SK-N-SH (cell line): Measurements from ENCODE around the gene SGCA. TPM values are rescaled to one million over a fixed set of nuclear protein-coding genes. Genes with fewer than 3 reads are reported as not detected.

Experiments
- CTCF ChIA-PET: fragments of 300-600, 350-600 bp; formaldehyde crosslinking; extraction: SDS; loops from one replicate; lab custom pipeline; 2021; lab: Yijun Ruan, JAX
- POLR2A ChIA-PET: fragments of 350-600 bp; sonication (Branson Sonifier 250); formaldehyde crosslinking; extraction: SDS; loops from one replicate; lab custom pipeline; 2020; ENCODE audit warnings: antibody characterized with exemption, inconsistent platforms; lab: Yijun Ruan, JAX
- DNase-seq: peaks from one replicate; pipeline ENCODE4 v3.0.0; 2012
- H2AFZ ChIP-seq: fragments of 200-600 bp; sonication (generic); 2 replicates; pipeline ENCODE4 v1.8.1; 2016; ENCODE audit warnings: antibody characterized with exemption, mild to moderate bottlenecking, low read depth
- H3F3A ChIP-seq: fragments of 200-600 bp; sonication (generic); replicated peaks from 2 replicates; pipeline ENCODE3; 2016; ENCODE audit warnings: antibody characterized with exemption, mild to moderate bottlenecking; ENCODE audit not compliant: insufficient read depth
- H3K27ac ChIP-seq, 2 experiments: fragments of 200-500 bp in 1 of 2; fragments of 200-600 bp in 1 of 2; sonication (Bioruptor generic) in 1 of 2; sonication (generic), shearing (Covaris generic) in 1 of 2; 2 replicates each; pipeline versions ENCODE4 v1.5.1 to v1.6.1; 2014 to 2016; ENCODE audit warnings: low read depth in 2 of 2, inconsistent platforms in 1 of 2, low read length in 1 of 2, mild to moderate bottlenecking in 1 of 2, mixed read lengths in 1 of 2
- H3K27me3 ChIP-seq: fragments of 200-600 bp; sonication (generic), shearing (Covaris generic); 2 replicates; pipeline ENCODE4 v1.6.1; 2016; ENCODE audit warnings: mixed run types; ENCODE audit not compliant: insufficient read depth
- H3K36me3 ChIP-seq, 2 experiments: fragments of 200-500 bp in 1 of 2; fragments of 200-600 bp in 1 of 2; sonication (Bioruptor generic) in 1 of 2; sonication (generic) in 1 of 2; replicated peaks in 1 of 2; 2 replicates each; pipeline versions ENCODE3 to v1.5.1; 2014 to 2016; ENCODE audit warnings: low read length in 1 of 2, mild to moderate bottlenecking in 1 of 2; ENCODE audit not compliant: insufficient read depth in 2 of 2, control insufficient read depth in 1 of 2
- H3K4me1 ChIP-seq, 2 experiments: fragments of 200-500 bp in 1 of 2; fragments of 200-600 bp in 1 of 2; sonication (Bioruptor generic) in 1 of 2; sonication (generic), shearing (Covaris generic) in 1 of 2; 2 replicates each; pipeline versions ENCODE4 v1.5.1 to v1.6.1; 2014 to 2016; ENCODE audit warnings: low read depth in 1 of 2, low read length in 1 of 2, mixed run types in 1 of 2; ENCODE audit not compliant: insufficient read depth in 2 of 2, control insufficient read depth in 1 of 2
- H3K4me2 ChIP-seq: fragments of 200-600 bp; sonication (generic), shearing (Covaris generic); 2 replicates; pipeline ENCODE4 v1.6.1; 2017; ENCODE audit warnings: mixed run types
- H3K4me3 ChIP-seq, 2 experiments: fragments of 200-500 bp in 1 of 2; fragments of 200-600 bp in 1 of 2; sonication (Bioruptor generic) in 1 of 2; sonication (generic), shearing (Covaris generic) in 1 of 2; 2 replicates each; pipeline versions ENCODE4 v1.5.1 to v1.8.1; 2014 to 2016; ENCODE audit warnings: low read depth in 2 of 2, inconsistent platforms in 1 of 2, low read length in 1 of 2, mild to moderate bottlenecking in 1 of 2, mixed read lengths in 1 of 2, moderate library complexity in 1 of 2
- H3K79me2 ChIP-seq: fragments of 200-600 bp; sonication (generic); 2 replicates; pipeline ENCODE4 v1.8.1; 2017; ENCODE audit warnings: mild to moderate bottlenecking; ENCODE audit not compliant: insufficient read depth
- H3K9ac ChIP-seq: fragments of 200-600 bp; sonication (generic); 2 replicates; pipeline ENCODE4 v1.6.1; 2017; ENCODE audit warnings: mixed run types
- H3K9me2 ChIP-seq: fragments of 200-600 bp; sonication (generic); 2 replicates; pipeline ENCODE4 v1.6.1; 2017; ENCODE audit warnings: mixed run types
- H3K9me3 ChIP-seq: fragments of 200-600 bp; sonication (generic); 2 replicates; pipeline ENCODE4 v1.6.1; 2017; ENCODE audit warnings: mixed run types, mild to moderate bottlenecking, moderate library complexity
- H4K20me1 ChIP-seq: fragments of 200-600 bp; sonication (generic); 2 replicates; pipeline ENCODE4 v1.6.1; 2017; ENCODE audit warnings: mild to moderate bottlenecking, mixed run types; ENCODE audit not compliant: insufficient read depth
- CHD2 ChIP-seq: fragments of 150-350 bp; IDR thresholded peaks from 2 replicates; pipeline ENCODE4 v1.6.1; 2018; ENCODE audit warnings: low read length; ENCODE audit not compliant: partially characterized antibody
- CTCF ChIP-seq: fragments of 200-600 bp; sonication (generic); IDR thresholded peaks from 2 replicates; pipeline ENCODE4 v1.6.1; 2017; ENCODE audit warnings: antibody characterized with exemption, mild to moderate bottlenecking, moderate library complexity
- ELF1 ChIP-seq: IDR thresholded peaks from 2 replicates; pipeline ENCODE4 v1.4.0; 2012
- EP300 ChIP-seq, 2 experiments: IDR thresholded peaks; 2 replicates each; pipeline versions ENCODE4 v1.4.0 to v1.6.1; 2012; ENCODE audit warnings: borderline replicate concordance in 1 of 2, low read depth in 1 of 2, low read length in 1 of 2
- EZH2phosphoT487 ChIP-seq: fragments of 200-600 bp; sonication (generic); IDR thresholded peaks from 2 replicates; pipeline ENCODE4 v1.6.1; 2017; ENCODE audit warnings: low read depth, mixed run types, mild to moderate bottlenecking, antibody characterized with exemption, moderate library complexity, borderline replicate concordance
- FOSL2 ChIP-seq: IDR thresholded peaks from 2 replicates; pipeline ENCODE4 v1.4.0; 2012; ENCODE audit warnings: low read depth, mild to moderate bottlenecking, moderate library complexity, borderline replicate concordance
- FOXM1 ChIP-seq: IDR thresholded peaks from 2 replicates; pipeline ENCODE4 v1.4.0; 2012; ENCODE audit warnings: low read depth, mild to moderate bottlenecking
- GABPA ChIP-seq: IDR thresholded peaks from 2 replicates; pipeline ENCODE4 v1.4.0; 2012; ENCODE audit warnings: low read depth, mild to moderate bottlenecking
- GATA2 ChIP-seq: sonication (generic); formaldehyde crosslinking; IDR thresholded peaks from 2 replicates; pipeline ENCODE4 v1.5.0; 2020; ENCODE audit warnings: mild to moderate bottlenecking, missing genetic modification reagents
- MAX ChIP-seq: IDR thresholded peaks from 2 replicates; pipeline ENCODE4 v1.4.0; 2012; ENCODE audit warnings: low read depth
- RAD21 ChIP-seq: IDR thresholded peaks from 2 replicates; pipeline ENCODE4 v1.6.1; 2012; ENCODE audit warnings: mild to moderate bottlenecking, low read length
- RCOR1 ChIP-seq: fragments of 150-350 bp; IDR thresholded peaks from 2 replicates; pipeline ENCODE4 v1.6.1; 2017; ENCODE audit warnings: antibody characterized with exemption, low read length
- RFX5 ChIP-seq: IDR thresholded peaks from 2 replicates; pipeline ENCODE4 v1.6.1; 2012; ENCODE audit warnings: mild to moderate bottlenecking, improper control_type of control experiment, low read length
- RXRA ChIP-seq: IDR thresholded peaks from 2 replicates; pipeline ENCODE4 v1.4.0; 2012; ENCODE audit warnings: low read depth, mild to moderate bottlenecking, borderline replicate concordance
- SIN3A ChIP-seq: IDR thresholded peaks from 2 replicates; pipeline ENCODE4 v1.6.1; 2012; ENCODE audit warnings: low read depth, mild to moderate bottlenecking, low read length, moderate library complexity, borderline replicate concordance
- SMC3 ChIP-seq: IDR thresholded peaks from 2 replicates; pipeline ENCODE4 v1.6.1; 2012; ENCODE audit warnings: low read depth, low read length, improper control_type of control experiment
- TAF1 ChIP-seq: IDR thresholded peaks from 2 replicates; pipeline ENCODE4 v1.6.1; 2012; ENCODE audit warnings: low read depth, mild to moderate bottlenecking, low read length, moderate library complexity, borderline replicate concordance
- TCF12 ChIP-seq: IDR thresholded peaks from 2 replicates; pipeline ENCODE4 v1.4.0; 2012
- TEAD4 ChIP-seq: IDR thresholded peaks from 2 replicates; pipeline ENCODE4 v1.4.0; 2012; ENCODE audit warnings: mild to moderate bottlenecking, borderline replicate concordance; ENCODE audit not compliant: insufficient read depth
- WGBS: methylation state at CpG from one replicate; pipeline ENCODE4 v1.1.6; 2017; ENCODE audit warnings: low lambda C conversion rate; 5-methylcytosine and 5-hydroxymethylcytosine counted together
- polyA plus RNA-seq, 3 experiments: library from polyadenylated mRNA; depleted of rRNA; stranded (reverse); fragments of >200 nt; gene quantifications; 2 replicates each; pipeline ENCODE4 v1.2.3, GENCODE V29; 2012
- TF ChIP-seq, protein P1 (sequence below): IDR thresholded peaks from 2 replicates; pipeline ENCODE4; 2012
- TF ChIP-seq, protein P2 (sequence below): fragments of 150-350 bp; IDR thresholded peaks from 2 replicates; pipeline ENCODE4 v1.6.1; 2016; ENCODE audit warnings: mild to moderate bottlenecking, low read depth, low read length
- TF ChIP-seq, protein P3 (sequence below): IDR thresholded peaks from 2 replicates; pipeline ENCODE4 v1.6.1; 2012; ENCODE audit warnings: mild to moderate bottlenecking, low read depth, low read length, moderate library complexity

Gene SGCA
- polyA plus RNA-seq, 1 of the 3 experiments (the other 2 are of a cell fraction) = not detected

- TF ChIP-seq TAF1 = no peak
- no peak for TF ChIP-seq TCF12
These were observed 18.0 kb upstream of the SGCA start (continued) for GRCh38 chr17:50147841-50148225.

- no peak overlapping the region for H2AFZ ChIP-seq
- H3K9ac ChIP-seq = peak overlapping the region; percentile 92
- peak; percentile 76 for DNase-seq
- TF ChIP-seq RAD21 (0 out of 2 replicates have a peak, but pooled peaks have one; percentile 14), EZH2phosphoT487 (no peak), RFX5 (no peak), SIN3A (peak; percentile 76; the same call in 1 of the 2 replicates), TEAD4 (0 out of 2 replicates have a peak, but pooled peaks have one; percentile 9), TCF12 (no peak), SMC3 (no peak), CHD2 (no peak), FOSL2 (no peak; the same call in 1 of the 2 replicates), ELF1 (no peak), RXRA (no peak), RCOR1 (no peak), CTCF (peak; percentile 49), MAX (peak; percentile 47; the same call in 1 of the 2 replicates), FOXM1 (no peak), GABPA (no peak), GATA2 (CRISPR knock-in tag) (no peak), EP300 (IDR thresholded peaks at IDR 0.05; ENCODE audit: borderline replicate concordance in 1 of 2, low read depth in 1 of 2, low read length in 1 of 2) (no peak)
- TF ChIP-seq, protein P1, sequence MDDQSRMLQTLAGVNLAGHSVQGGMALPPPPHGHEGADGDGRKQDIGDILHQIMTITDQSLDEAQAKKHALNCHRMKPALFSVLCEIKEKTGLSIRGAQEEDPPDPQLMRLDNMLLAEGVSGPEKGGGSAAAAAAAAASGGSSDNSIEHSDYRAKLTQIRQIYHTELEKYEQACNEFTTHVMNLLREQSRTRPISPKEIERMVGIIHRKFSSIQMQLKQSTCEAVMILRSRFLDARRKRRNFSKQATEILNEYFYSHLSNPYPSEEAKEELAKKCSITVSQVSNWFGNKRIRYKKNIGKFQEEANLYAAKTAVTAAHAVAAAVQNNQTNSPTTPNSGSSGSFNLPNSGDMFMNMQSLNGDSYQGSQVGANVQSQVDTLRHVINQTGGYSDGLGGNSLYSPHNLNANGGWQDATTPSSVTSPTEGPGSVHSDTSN = no peak
- TF ChIP-seq, protein P2, sequence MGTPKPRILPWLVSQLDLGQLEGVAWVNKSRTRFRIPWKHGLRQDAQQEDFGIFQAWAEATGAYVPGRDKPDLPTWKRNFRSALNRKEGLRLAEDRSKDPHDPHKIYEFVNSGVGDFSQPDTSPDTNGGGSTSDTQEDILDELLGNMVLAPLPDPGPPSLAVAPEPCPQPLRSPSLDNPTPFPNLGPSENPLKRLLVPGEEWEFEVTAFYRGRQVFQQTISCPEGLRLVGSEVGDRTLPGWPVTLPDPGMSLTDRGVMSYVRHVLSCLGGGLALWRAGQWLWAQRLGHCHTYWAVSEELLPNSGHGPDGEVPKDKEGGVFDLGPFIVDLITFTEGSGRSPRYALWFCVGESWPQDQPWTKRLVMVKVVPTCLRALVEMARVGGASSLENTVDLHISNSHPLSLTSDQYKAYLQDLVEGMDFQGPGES = no peak
- TF ChIP-seq, protein P3, sequence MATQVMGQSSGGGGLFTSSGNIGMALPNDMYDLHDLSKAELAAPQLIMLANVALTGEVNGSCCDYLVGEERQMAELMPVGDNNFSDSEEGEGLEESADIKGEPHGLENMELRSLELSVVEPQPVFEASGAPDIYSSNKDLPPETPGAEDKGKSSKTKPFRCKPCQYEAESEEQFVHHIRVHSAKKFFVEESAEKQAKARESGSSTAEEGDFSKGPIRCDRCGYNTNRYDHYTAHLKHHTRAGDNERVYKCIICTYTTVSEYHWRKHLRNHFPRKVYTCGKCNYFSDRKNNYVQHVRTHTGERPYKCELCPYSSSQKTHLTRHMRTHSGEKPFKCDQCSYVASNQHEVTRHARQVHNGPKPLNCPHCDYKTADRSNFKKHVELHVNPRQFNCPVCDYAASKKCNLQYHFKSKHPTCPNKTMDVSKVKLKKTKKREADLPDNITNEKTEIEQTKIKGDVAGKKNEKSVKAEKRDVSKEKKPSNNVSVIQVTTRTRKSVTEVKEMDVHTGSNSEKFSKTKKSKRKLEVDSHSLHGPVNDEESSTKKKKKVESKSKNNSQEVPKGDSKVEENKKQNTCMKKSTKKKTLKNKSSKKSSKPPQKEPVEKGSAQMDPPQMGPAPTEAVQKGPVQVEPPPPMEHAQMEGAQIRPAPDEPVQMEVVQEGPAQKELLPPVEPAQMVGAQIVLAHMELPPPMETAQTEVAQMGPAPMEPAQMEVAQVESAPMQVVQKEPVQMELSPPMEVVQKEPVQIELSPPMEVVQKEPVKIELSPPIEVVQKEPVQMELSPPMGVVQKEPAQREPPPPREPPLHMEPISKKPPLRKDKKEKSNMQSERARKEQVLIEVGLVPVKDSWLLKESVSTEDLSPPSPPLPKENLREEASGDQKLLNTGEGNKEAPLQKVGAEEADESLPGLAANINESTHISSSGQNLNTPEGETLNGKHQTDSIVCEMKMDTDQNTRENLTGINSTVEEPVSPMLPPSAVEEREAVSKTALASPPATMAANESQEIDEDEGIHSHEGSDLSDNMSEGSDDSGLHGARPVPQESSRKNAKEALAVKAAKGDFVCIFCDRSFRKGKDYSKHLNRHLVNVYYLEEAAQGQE = no peak
These were observed 17.3 kb upstream of the SGCA start for GRCh38 chr17:50148226-50149090.

More at GRCh38 chr17:50148226-50149090, 17.3 kb upstream of the SGCA start:
- Histone ChIP-seq H3K36me3 (peaks cover 15 to 24% of the 10 kb centered on the region in 2 experiments), H3K4me1 (peaks cover 27 to 50% of the 10 kb centered on the region in 2 experiments; a peak in 3 of 4 replicates), H3K4me2 (peak overlapping the region; percentile 97), H3K79me2 (peaks cover 72% of the 10 kb centered on the region), H3K9me2 (no peaks in the 10 kb centered on the region), H4K20me1 (peaks cover 54% of the 10 kb centered on the region), H3K9me3 (no peaks in the 10 kb centered on the region), H3K27me3 (no peaks in the 10 kb centered on the region), H3K27ac (peak overlapping the region; percentile 54 to 86), H3F3A (peaks cover 26% of the 10 kb centered on the region), H3K4me3 (peak overlapping the region; percentile 66 to 81)
- POLR2A ChIA-PET = interaction anchor here (0.9 to 2.0 kb wide), 3 partner anchors 12 to 54 kb away, joined by 3 to 8 read pairs (median 6); partner anchors contain the start of gene PDK2
- CTCF ChIA-PET = interaction anchor here (0.7 to 12.8 kb wide), 16 partner anchors 10 to 150 kb away, joined by 3 to 169 read pairs (median 6); partner anchors contain the start of gene COL1A1
- 7% methylated on average over 16 of the region's 25 CpGs for WGBS
